H9 (cell line): ENCODE results near the gene ABCA7. TPM values are rescaled to one million over a fixed set of nuclear protein-coding genes. Genes with fewer than 3 reads are reported as not detected.

Experiments
- DNase-seq: peaks from one replicate; pipeline ENCODE4 v3.0.0-alpha.2; 2017
- H2AFZ ChIP-seq: one replicate; pipeline ENCODE4 v1.6.1; 2013; ENCODE audit warnings: mild to moderate bottlenecking, low read length, control low read depth, moderate library complexity
- H2AK5ac ChIP-seq: 2 replicates; pipeline ENCODE4 v1.6.1; 2013; ENCODE audit warnings: low read length, control low read depth, mixed read lengths; ENCODE audit not compliant: insufficient read length
- H2BK120ac ChIP-seq: one replicate; pipeline ENCODE4 v1.6.1; 2013; ENCODE audit warnings: low read depth, mild to moderate bottlenecking, low read length, control low read depth, inconsistent platforms; ENCODE audit not compliant: poor library complexity, severe bottlenecking
- H2BK12ac ChIP-seq: 2 replicates; pipeline ENCODE4 v1.6.1; 2013; ENCODE audit warnings: low read length, control low read depth, mixed read lengths, low read depth; ENCODE audit not compliant: insufficient read length
- H2BK15ac ChIP-seq: 2 replicates; pipeline ENCODE4 v1.6.1; 2013; ENCODE audit warnings: low read depth, low read length, control low read depth
- H2BK20ac ChIP-seq: one replicate; pipeline ENCODE4 v1.6.1; 2013; ENCODE audit warnings: low read depth, mild to moderate bottlenecking, low read length, control low read depth, inconsistent platforms; ENCODE audit not compliant: poor library complexity, severe bottlenecking
- H2BK5ac ChIP-seq: 2 replicates; pipeline ENCODE4 v1.6.1; 2013; ENCODE audit warnings: low read length, control low read depth, mixed read lengths; ENCODE audit not compliant: insufficient read length
- H3K14ac ChIP-seq: 2 replicates; pipeline ENCODE4 v1.6.1; 2013; ENCODE audit warnings: low read length, control low read depth; ENCODE audit not compliant: insufficient read depth
- H3K18ac ChIP-seq: 2 replicates; pipeline ENCODE4 v1.6.1; 2013; ENCODE audit warnings: low read depth, mild to moderate bottlenecking, mixed read lengths, low read length, control low read depth; ENCODE audit not compliant: insufficient read length
- H3K23ac ChIP-seq: 2 replicates; pipeline ENCODE4 v1.6.1; 2013; ENCODE audit warnings: low read length, control low read depth, mixed read lengths, low read depth; ENCODE audit not compliant: insufficient read length
- H3K23me2 ChIP-seq: 2 replicates; pipeline ENCODE4 v1.6.1; 2013; ENCODE audit warnings: low read depth, mild to moderate bottlenecking, mixed read lengths, low read length, control low read depth; ENCODE audit not compliant: insufficient read length, poor library complexity, severe bottlenecking
- H3K27ac ChIP-seq: 2 replicates; pipeline ENCODE4 v1.5.1; 2013; ENCODE audit warnings: low read length, control low read depth, mixed read lengths, low read depth; ENCODE audit not compliant: insufficient read length
- H3K27me3 ChIP-seq: 2 replicates; pipeline ENCODE4 v1.6.1; 2013; ENCODE audit warnings: low read length, control low read depth, inconsistent platforms; ENCODE audit not compliant: insufficient read depth
- H3K4ac ChIP-seq: 2 replicates; pipeline ENCODE4 v1.6.1; 2013; ENCODE audit warnings: low read depth, mild to moderate bottlenecking, control low read depth, inconsistent platforms, low read length, moderate library complexity
- H3K4me1 ChIP-seq: 2 replicates; pipeline ENCODE4 v1.6.1; 2013; ENCODE audit warnings: low read length, control low read depth, inconsistent platforms; ENCODE audit not compliant: insufficient read depth
- H3K4me2 ChIP-seq: 2 replicates; pipeline ENCODE4 v1.6.1; 2013; ENCODE audit warnings: low read length, control low read depth, mixed read lengths; ENCODE audit not compliant: insufficient read length, insufficient read depth
- H3K56ac ChIP-seq: 2 replicates; pipeline ENCODE4 v1.6.1; 2013; ENCODE audit warnings: low read depth, mild to moderate bottlenecking, mixed read lengths, low read length, control low read depth; ENCODE audit not compliant: insufficient read length
- H3K79me1 ChIP-seq: 2 replicates; pipeline ENCODE4 v1.6.1; 2013; ENCODE audit warnings: low read depth, mild to moderate bottlenecking, moderate library complexity, low read length, control low read depth, inconsistent platforms; ENCODE audit not compliant: insufficient read depth, poor library complexity, severe bottlenecking
- H3K79me2 ChIP-seq: 2 replicates; pipeline ENCODE4 v1.6.1; 2013; ENCODE audit warnings: low read length, control low read depth, inconsistent platforms; ENCODE audit not compliant: insufficient read depth
- H3K9ac ChIP-seq: 2 replicates; pipeline ENCODE4 v1.6.1; 2013; ENCODE audit warnings: low read length, control low read depth, mixed read lengths; ENCODE audit not compliant: insufficient read length; ENCODE audit errors: extremely low read depth
- H3K9me3 ChIP-seq: one replicate; pipeline ENCODE4 v1.6.1; 2013; ENCODE audit warnings: low read depth, low read length, inconsistent platforms; ENCODE audit not compliant: control insufficient read depth
- H3T11ph ChIP-seq: one replicate; pipeline ENCODE4 v1.6.1; 2013; ENCODE audit warnings: mild to moderate bottlenecking, low read length, control low read depth, inconsistent platforms
- H4K20me1 ChIP-seq: one replicate; pipeline ENCODE4 v1.6.1; 2013; ENCODE audit not compliant: control insufficient read depth, insufficient read length, insufficient read depth
- H4K5ac ChIP-seq: 2 replicates; pipeline ENCODE4 v1.6.1; 2013; ENCODE audit warnings: low read depth, mild to moderate bottlenecking, mixed read lengths, low read length, control low read depth; ENCODE audit not compliant: insufficient read length
- H4K8ac ChIP-seq: replicated peaks from 2 replicates; pipeline ENCODE4 v1.6.1; 2013; ENCODE audit warnings: low read length, control low read depth, mixed read lengths, low read depth; ENCODE audit not compliant: insufficient read length
- H4K91ac ChIP-seq: 2 replicates; pipeline ENCODE4 v1.6.1; 2013; ENCODE audit warnings: low read depth, mild to moderate bottlenecking, moderate library complexity, mixed read lengths, low read length, control low read depth; ENCODE audit not compliant: insufficient read length
- H3K27ac Mint-ChIP-seq, 3 experiments: 2 replicates in 2 of 3; 3 replicates in 1 of 3; pipeline ENCODE4 v1.8.0; 2020 to 2021; ENCODE audit warnings: mixed read lengths in 3 of 3, mild to moderate bottlenecking in 1 of 3, moderate library complexity in 1 of 3
- H3K27me3 Mint-ChIP-seq: 2 replicates; pipeline ENCODE4 v1.8.0; 2021; ENCODE audit warnings: low read depth, mild to moderate bottlenecking, moderate library complexity, mixed read lengths
- H3K36me3 Mint-ChIP-seq, 3 experiments: 2 replicates in 2 of 3; 3 replicates in 1 of 3; pipeline ENCODE4 v1.8.0; 2020 to 2021; ENCODE audit warnings: low read depth in 3 of 3, mixed read lengths in 3 of 3; ENCODE audit not compliant: insufficient read depth in 1 of 3
- H3K4me1 Mint-ChIP-seq, 2 experiments: 2 replicates each; pipeline ENCODE4 v1.8.0; 2020; ENCODE audit warnings: mixed read lengths in 2 of 2
- H3K4me3 Mint-ChIP-seq, 2 experiments: 2 replicates in 1 of 2; 3 replicates in 1 of 2; pipeline ENCODE4 v1.8.0; 2020 to 2021; ENCODE audit warnings: mild to moderate bottlenecking in 2 of 2, mixed read lengths in 2 of 2, moderate library complexity in 1 of 2
- H3K9me3 Mint-ChIP-seq, 2 experiments: 2 replicates in 1 of 2; 3 replicates in 1 of 2; pipeline ENCODE4 v1.8.0; 2020; ENCODE audit warnings: mild to moderate bottlenecking in 2 of 2, mixed read lengths in 2 of 2, moderate library complexity in 1 of 2
- CTCF ChIP-seq: fragments of 200-600 bp; sonication (generic); conservative IDR thresholded peaks from 3 replicates; pipeline ENCODE4 v1.8.0; 2021; ENCODE audit warnings: antibody characterized with exemption, mild to moderate bottlenecking
- WGBS: extraction: QIAGEN DNeasy Blood & Tissue Kit; methylation state at CpG from one replicate; pipeline ENCODE4 v1.1.7; 2013; ENCODE audit warnings: missing lambda C conversion rate, low lambda C conversion rate, mixed read lengths; ENCODE audit not compliant: insufficient read length; ENCODE audit errors: extremely low coverage; 5-methylcytosine and 5-hydroxymethylcytosine counted together
- total RNA-seq: library from RNA; stranded (reverse); gene quantifications from 2 replicates; pipeline ENCODE4 v1.2.1, GENCODE V29; 2021

ABCA7 gene
- total RNA-seq, 1 experiment from 2014 or later = 34.6 TPM

- no CpG with 5 or more reads among the region's 9 CpGs for WGBS
These were observed 22.0 kb upstream of the ABCA7 start for GRCh38 chr19:1017906-1018305.

More at GRCh38 chr19:1017906-1018305, 22.0 kb upstream of the ABCA7 start:
- no peak overlapping the region for H3K23ac ChIP-seq
- no peak overlapping the region for H3T11ph ChIP-seq
- no peak overlapping the region for H3K4me2 ChIP-seq
- H4K20me1 ChIP-seq = no peaks in the 10 kb centered on the region
- no peak overlapping the region for H3K4me3 Mint-ChIP-seq
- peaks cover 17 to 35% of the 10 kb centered on the region in 2 experiments for H3K4me1 Mint-ChIP-seq
- no peak overlapping the region for H3K4ac ChIP-seq
- H3K14ac ChIP-seq = no peak overlapping the region
- H3K9ac ChIP-seq = no peak overlapping the region
- H2BK120ac ChIP-seq = no peak overlapping the region
- peaks cover 7% of the 10 kb centered on the region for H3K79me1 ChIP-seq
- H3K9me3 Mint-ChIP-seq = no peaks in the 10 kb centered on the region; a peak in 1 of 5 replicates
- no peak overlapping the region for H3K27ac ChIP-seq
- no peak for TF ChIP-seq CTCF
- no peak overlapping the region for H3K18ac ChIP-seq
- H3K23me2 ChIP-seq = peaks cover 10% of the 10 kb centered on the region
- no peak overlapping the region for H4K5ac ChIP-seq
- no peak overlapping the region for H2BK12ac ChIP-seq
- no peaks in the 10 kb centered on the region for H3K9me3 ChIP-seq
- no peak for DNase-seq
- H2BK5ac ChIP-seq = no peak overlapping the region
- peaks cover 2 to 10% (median 4%) of the 10 kb centered on the region in 3 experiments; a peak in 5 of 7 replicates for H3K36me3 Mint-ChIP-seq
- H3K4me1 ChIP-seq = no peaks in the 10 kb centered on the region; the same call in 1 of the 2 replicates
- H2BK20ac ChIP-seq = no peak overlapping the region
- H3K79me2 ChIP-seq = peaks cover 45% of the 10 kb centered on the region; the same call in 1 of the 2 replicates
- H3K27ac Mint-ChIP-seq = peak overlapping the region in 1 of 3 experiments; percentile 59; a peak in 1 of 7 replicates
- H4K8ac ChIP-seq = no peak overlapping the region
- no peak overlapping the region for H2AFZ ChIP-seq
- H4K91ac ChIP-seq = no peak overlapping the region
- H2AK5ac ChIP-seq = no peak overlapping the region
- H3K27me3 ChIP-seq = no peaks in the 10 kb centered on the region
- H2BK15ac ChIP-seq = no peak overlapping the region
- H3K56ac ChIP-seq = no peak overlapping the region
- no peaks in the 10 kb centered on the region; the same call in 1 of the 2 replicates for H3K27me3 Mint-ChIP-seq
